Measurements from ENCODE around the gene ST6GALNAC6. TPM values are rescaled to one million over a fixed set of nuclear protein-coding genes. Genes with fewer than 3 reads are reported as not detected.
A peak's percentile ranks its signal among the peaks of the same experiment; 100 is the strongest.

Gene ST6GALNAC6
- total and polyA plus RNA-seq, 4 donors: 28.3 to 59.8 (median 48.6) TPM

DNA sequence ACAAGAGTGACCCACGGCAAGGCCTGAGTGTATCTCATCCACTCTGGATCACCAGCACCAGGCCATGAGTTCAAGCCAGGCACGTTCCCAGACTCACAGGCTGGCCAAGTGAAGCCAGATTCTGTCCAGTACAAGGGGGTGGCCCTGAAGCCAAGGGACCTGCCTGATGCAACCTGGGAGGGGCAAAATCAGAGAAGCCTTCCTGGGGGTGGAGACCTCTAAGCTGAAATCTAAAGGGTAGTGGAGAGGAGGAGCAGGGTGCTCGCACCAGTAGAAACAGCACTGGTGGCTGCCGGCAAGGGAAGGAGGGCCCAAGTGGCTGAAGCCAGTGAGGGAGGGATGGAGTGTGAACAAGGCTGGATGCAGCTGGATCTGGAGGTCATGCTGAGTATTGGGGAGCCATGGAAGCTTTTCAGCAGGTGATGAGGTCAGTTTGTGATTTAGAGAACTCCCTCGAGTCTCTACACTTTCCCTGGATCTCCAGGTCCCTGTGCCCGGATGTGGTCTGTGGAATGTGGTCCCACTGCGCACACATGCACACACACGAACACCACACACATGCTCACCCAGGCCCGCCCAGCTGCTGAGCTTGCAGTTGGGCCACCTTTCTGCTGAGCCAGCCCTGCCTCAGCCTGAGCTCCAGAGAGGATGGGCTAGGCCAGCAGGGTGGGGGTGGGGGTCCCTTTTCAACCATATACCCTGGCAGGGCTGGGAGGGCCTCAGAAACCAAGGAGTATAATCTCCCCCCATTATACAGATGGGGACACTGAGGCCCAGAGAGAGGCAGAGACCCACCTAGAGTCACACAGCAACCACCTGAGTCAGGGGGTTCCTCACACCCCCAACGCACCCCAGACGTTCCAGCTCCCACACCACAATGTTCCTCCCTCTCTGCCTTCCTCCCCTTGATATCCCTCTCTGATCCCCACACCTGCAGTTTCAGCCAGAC lies 29.5 kb upstream of the ST6GALNAC6 start:
- no peaks in the 10 kb centered on the region for H3K9me3 ChIP-seq (ENCODE audit: control insufficient read depth in 4 of 4, insufficient read depth in 3 of 4, low read length in 3 of 4)
- peaks cover 0 to 21% (median 10%) of the 10 kb centered on the region in 5 donors for H3K4me1 ChIP-seq (ENCODE audit: control insufficient read depth in 5 of 5, insufficient read depth in 5 of 5, low read length in 5 of 5)
- ATAC-seq (ENCODE audit: insufficient read depth, low FRiP score): no peak
- peak in 1 of 3 donors; percentile 33 for DNase-seq
- no peak for TF ChIP-seq CTCF (IDR thresholded peaks at IDR 0.05; ENCODE audit: control extremely low read depth, extremely low read depth)
- H3K4me3 ChIP-seq: no peak overlapping the region
- H3K36me3 ChIP-seq (ENCODE audit: control insufficient read depth in 4 of 4, insufficient read depth in 4 of 4, low read length in 4 of 4): no peaks in the 10 kb centered on the region
- WGBS, 2 donors: 76 to 79% methylated on average over 11 of the region's 11 CpGs
- H3K27me3 ChIP-seq (ENCODE audit: control insufficient read depth in 3 of 3, insufficient read depth in 3 of 3, low read length in 2 of 3): peaks cover 0 to 34% (median 14%) of the 10 kb centered on the region in 3 donors
- H3K9ac ChIP-seq (ENCODE audit: insufficient read depth in 1 of 2, low read length in 2 of 2): no peak overlapping the region
- no peak overlapping the region for H3K27ac ChIP-seq (ENCODE audit: low read depth in 1 of 2, low read length in 1 of 2)

DNA sequence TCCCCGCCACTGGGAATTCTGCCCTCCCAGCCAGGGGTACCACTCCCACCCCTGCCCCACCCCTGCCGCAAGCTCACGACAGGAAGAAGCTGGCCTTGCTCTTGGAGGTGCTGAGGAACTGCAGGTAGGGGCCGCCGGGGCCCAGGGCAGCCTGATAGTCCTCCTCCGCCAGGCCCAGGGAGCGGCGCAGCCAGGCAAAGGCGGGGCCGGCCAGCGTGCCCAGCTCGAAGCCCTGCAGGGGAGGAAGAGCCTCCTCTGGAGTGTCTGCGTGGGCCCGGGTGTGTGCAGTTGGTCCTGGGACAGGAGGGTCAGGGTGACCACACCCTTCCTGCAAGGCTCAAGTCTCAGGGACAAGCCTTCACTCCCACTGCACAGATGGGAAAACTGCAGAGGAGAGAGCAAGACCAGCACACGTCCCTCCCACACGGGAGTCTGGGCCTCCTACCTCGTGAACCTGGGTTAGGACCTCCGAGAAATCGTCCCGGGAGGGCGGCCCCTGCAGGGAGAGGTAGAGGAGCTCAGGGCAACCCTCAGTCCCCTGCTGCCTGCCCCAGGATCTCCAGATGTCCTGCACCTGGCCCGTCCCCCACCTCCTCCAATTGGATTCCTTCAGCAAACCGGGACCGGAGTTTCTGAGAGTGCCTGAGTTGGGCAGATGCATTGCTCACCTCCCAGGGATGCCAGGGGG lies 28.7 kb upstream of the ST6GALNAC6 start:
- 26 to 28% methylated on average over 24 of the region's 24 CpGs for WGBS, 2 donors
- Histone ChIP-seq H3K36me3 (ENCODE audit: control insufficient read depth in 4 of 4, insufficient read depth in 4 of 4, low read length in 4 of 4) (no peaks in the 10 kb centered on the region), H3K4me3 (no peak overlapping the region), H3K4me1 (ENCODE audit: control insufficient read depth in 5 of 5, insufficient read depth in 5 of 5, low read length in 5 of 5) (peaks cover 0 to 21% (median 10%) of the 10 kb centered on the region in 5 donors), H3K9ac (ENCODE audit: insufficient read depth in 1 of 2, low read length in 2 of 2) (no peak overlapping the region), H3K27me3 (ENCODE audit: control insufficient read depth in 3 of 3, insufficient read depth in 3 of 3, low read length in 2 of 3) (peaks cover 0 to 34% (median 14%) of the 10 kb centered on the region in 3 donors), H3K9me3 (ENCODE audit: control insufficient read depth in 4 of 4, insufficient read depth in 3 of 4, low read length in 3 of 4) (no peaks in the 10 kb centered on the region), H3K27ac (ENCODE audit: low read depth in 1 of 2, low read length in 1 of 2) (no peak overlapping the region)
- TF ChIP-seq CTCF (IDR thresholded peaks at IDR 0.05; ENCODE audit: control extremely low read depth, extremely low read depth): no peak
- ATAC-seq (ENCODE audit: insufficient read depth, low FRiP score): peak; percentile 9
- DNase-seq: no peak

- no peak for TF ChIP-seq CTCF (IDR thresholded peaks at IDR 0.05; ENCODE audit: control extremely low read depth, extremely low read depth)
- no peak overlapping the region for H3K9ac ChIP-seq (ENCODE audit: insufficient read depth in 1 of 2, low read length in 2 of 2)
- no peak overlapping the region for H3K27ac ChIP-seq (ENCODE audit: low read depth in 1 of 2, low read length in 1 of 2)
- 1 to 5% methylated on average over 44 to 56 of the region's 56 CpGs for WGBS, 2 donors
- DNase-seq: peak in 2 of 3 donors; percentile 26 to 62
- no peak overlapping the region for H3K4me3 ChIP-seq
- peaks cover 0 to 21% (median 10%) of the 10 kb centered on the region in 5 donors for H3K4me1 ChIP-seq (ENCODE audit: control insufficient read depth in 5 of 5, insufficient read depth in 5 of 5, low read length in 5 of 5)
- no peaks in the 10 kb centered on the region for H3K9me3 ChIP-seq (ENCODE audit: control insufficient read depth in 4 of 4, insufficient read depth in 3 of 4, low read length in 3 of 4)
- H3K27me3 ChIP-seq (ENCODE audit: control insufficient read depth in 3 of 3, insufficient read depth in 3 of 3, low read length in 2 of 3): peaks cover 0 to 34% (median 14%) of the 10 kb centered on the region in 3 donors
- H3K36me3 ChIP-seq (ENCODE audit: control insufficient read depth in 4 of 4, insufficient read depth in 4 of 4, low read length in 4 of 4): no peaks in the 10 kb centered on the region
- no peak for ATAC-seq (ENCODE audit: insufficient read depth, low FRiP score)
Observed at GRCh38 chr9:127927201-127927987, 28.0 kb upstream of the ST6GALNAC6 start.
